Left ventricle myocardium inferior (tissue), 1 donor: ENCODE data around the gene KATNB1. TPM values are rescaled to one million over a fixed set of nuclear protein-coding genes. Genes with fewer than 3 reads are reported as not detected.

Experiments
- DNase-seq: peaks from one replicate; pipeline ENCODE4 v3.0.0-alpha.2; 2020
- H3K27ac ChIP-seq: fragments of 200-600 bp; replicated peaks from 2 replicates; pipeline ENCODE4 v1.8.0; 2021
- H3K27me3 ChIP-seq: fragments of 200-600 bp; 2 replicates; pipeline ENCODE4 v1.8.0; 2021; ENCODE audit warnings: low read depth
- H3K36me3 ChIP-seq: fragments of 200-600 bp; 2 replicates; pipeline ENCODE4 v1.8.0; 2021
- H3K4me1 ChIP-seq: fragments of 200-600 bp; 2 replicates; pipeline ENCODE4 v1.8.0; 2021
- H3K4me3 ChIP-seq: fragments of 200-600 bp; 2 replicates; pipeline ENCODE4 v1.8.0; 2021; ENCODE audit warnings: mild to moderate bottlenecking, moderate library complexity
- H3K9me3 ChIP-seq: fragments of 200-600 bp; replicated peaks from 2 replicates; pipeline ENCODE4 v1.8.0; 2021
- CTCF ChIP-seq: fragments of 200-600 bp; IDR thresholded peaks from 2 replicates; pipeline ENCODE4 v1.8.0; 2021; ENCODE audit warnings: antibody characterized with exemption, mild to moderate bottlenecking, borderline replicate concordance
- intact Hi-C: fragments of 100-400 bp; cut with micrococcal nuclease; formaldehyde crosslinking; loops from one replicate; pipeline ENCODE4 v1.11.0; 2022
- total RNA-seq: library from RNA; stranded (reverse); fragmentation: NEBNext Ultra II Directional; extraction: Animal tissue kit (Norgen Biotek cat#: 25700); gene quantifications from one replicate; pipeline ENCODE4 v1.2.1, GENCODE V29; 2021
- donor health status: DM: no; HTN: yes; CAD: no; lungs with severe emphysema.

The KATNB1 gene
- total RNA-seq, 1 donor from 2014 or later, result 11.2 TPM

DNA sequence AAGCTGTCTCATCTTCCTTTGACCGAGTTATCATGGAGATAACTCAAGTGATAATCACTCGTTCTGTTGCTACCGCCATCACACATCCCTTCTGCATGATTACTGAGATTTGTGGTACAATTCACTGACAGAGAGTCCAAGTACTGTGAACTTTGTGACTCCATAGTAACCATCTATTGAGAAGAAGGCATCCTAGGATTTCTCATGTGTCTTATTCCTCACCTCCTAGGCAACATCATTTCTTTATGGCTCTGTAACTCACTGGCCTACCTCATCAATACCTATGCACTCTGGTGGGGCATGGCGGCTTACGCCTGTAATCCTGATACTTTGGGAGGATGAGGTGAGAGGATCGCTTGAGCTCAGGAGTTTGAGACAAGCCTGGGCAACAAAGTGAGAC lies 21.5 kb upstream of the KATNB1 start:
- H3K9me3 ChIP-seq, result no peaks in the 10 kb centered on the region
- TF ChIP-seq CTCF, result no peak
- H3K36me3 ChIP-seq, result no peaks in the 10 kb centered on the region
- intact Hi-C loops, result loop anchor here (10.0 kb wide), 1 partner anchor 119 kb away; no protein-coding TSS in a partner anchor
- no peak overlapping the region for H3K4me3 ChIP-seq
- no peaks in the 10 kb centered on the region for H3K4me1 ChIP-seq
- DNase-seq, result no peak
- H3K27ac ChIP-seq, result no peak overlapping the region
- H3K27me3 ChIP-seq, result peaks cover 8% of the 10 kb centered on the region

DNA sequence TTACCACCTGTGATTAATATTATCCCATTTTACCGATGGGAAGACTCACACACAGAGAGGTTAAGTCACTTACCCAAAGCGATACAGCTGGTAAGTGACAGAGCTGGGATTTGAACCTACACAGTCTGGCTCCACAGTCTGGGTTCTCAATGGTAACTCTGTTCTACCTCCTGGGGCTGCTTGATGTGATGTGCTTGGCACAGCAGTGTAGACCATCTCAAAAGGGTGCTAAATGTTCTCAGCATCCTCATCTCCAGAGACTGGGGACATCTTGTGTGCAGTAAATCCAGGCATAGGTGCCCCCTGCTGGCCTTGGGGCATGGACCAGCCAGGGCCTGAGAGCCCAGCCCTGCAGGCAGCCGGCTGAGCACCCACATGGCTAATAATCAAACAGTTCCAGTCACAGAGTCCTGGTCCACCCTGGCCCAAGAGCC lies 15.4 kb upstream of the KATNB1 start:
- Histone ChIP-seq H3K27ac (no peak overlapping the region), H3K4me3 (no peak overlapping the region), H3K9me3 (no peaks in the 10 kb centered on the region), H3K4me1 (no peaks in the 10 kb centered on the region), H3K36me3 (no peaks in the 10 kb centered on the region), H3K27me3 (peaks cover 8% of the 10 kb centered on the region)
- DNase-seq, result no peak
- TF ChIP-seq CTCF, result peak; percentile 69
- intact Hi-C loops, result no loop called here

DNA sequence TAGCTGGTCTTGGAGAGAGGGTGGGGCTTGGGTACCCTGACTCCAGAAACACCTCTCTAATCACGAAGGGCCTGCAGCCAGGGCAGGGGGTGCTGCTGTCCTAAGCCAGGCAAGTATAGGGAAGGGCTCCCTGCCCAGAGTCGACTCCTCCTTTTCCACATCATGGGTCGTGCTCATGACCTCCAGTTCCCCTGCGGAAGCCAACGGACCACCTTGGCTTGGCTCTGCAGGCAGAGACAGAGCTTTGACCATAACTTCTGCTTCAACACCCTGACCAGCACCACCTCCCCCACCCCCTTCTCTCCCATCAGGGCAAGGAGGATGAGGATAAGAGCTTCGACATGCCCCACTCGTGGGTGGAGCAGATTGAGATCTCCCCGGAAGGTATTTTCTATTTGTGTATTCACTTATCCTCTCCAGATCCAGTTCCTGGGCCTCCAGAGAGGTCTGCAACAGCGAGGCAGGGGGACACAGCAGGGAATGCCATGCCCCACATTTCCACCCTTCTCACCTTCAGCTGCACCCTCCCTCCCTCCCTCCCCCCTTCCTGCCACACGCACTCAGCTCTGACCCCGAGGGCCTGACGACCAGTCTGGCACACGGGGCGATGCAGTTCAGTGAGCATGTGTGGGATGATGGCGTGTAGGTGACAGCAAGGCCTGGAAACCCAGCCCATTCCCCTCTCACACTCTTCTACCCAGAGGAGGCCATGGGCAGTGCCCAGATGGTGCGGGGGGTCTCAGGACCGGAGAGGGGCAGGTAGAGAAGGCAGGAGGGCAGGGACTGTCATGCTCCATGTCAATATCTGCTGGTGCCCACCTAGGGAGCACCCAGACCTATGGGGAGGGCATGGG lies 14.0 kb upstream of the KATNB1 start:
- TF ChIP-seq CTCF, result no peak
- Histone ChIP-seq H3K27ac (no peak overlapping the region), H3K36me3 (no peaks in the 10 kb centered on the region), H3K4me1 (no peaks in the 10 kb centered on the region), H3K4me3 (no peak overlapping the region), H3K9me3 (no peaks in the 10 kb centered on the region), H3K27me3 (peaks cover 6% of the 10 kb centered on the region)
- no peak for DNase-seq
- intact Hi-C loops, result no loop called here

- Histone ChIP-seq H3K27me3 (peaks cover 4% of the 10 kb centered on the region), H3K27ac (no peak overlapping the region), H3K4me3 (no peak overlapping the region), H3K36me3 (no peaks in the 10 kb centered on the region), H3K4me1 (no peaks in the 10 kb centered on the region), H3K9me3 (no peaks in the 10 kb centered on the region)
- no peak for DNase-seq
- intact Hi-C loops, result no loop called here
- no peak for TF ChIP-seq CTCF
Measured at GRCh38 chr16:57722210-57722499, 13.4 kb upstream of the KATNB1 start.

- no peak for TF ChIP-seq CTCF
- H3K9me3 ChIP-seq, result no peaks in the 10 kb centered on the region
- no peak overlapping the region for H3K4me3 ChIP-seq
- no peak for DNase-seq
- H3K36me3 ChIP-seq, result no peaks in the 10 kb centered on the region
- H3K4me1 ChIP-seq, result no peaks in the 10 kb centered on the region
- no peak overlapping the region for H3K27ac ChIP-seq
- peaks cover 4% of the 10 kb centered on the region for H3K27me3 ChIP-seq
- intact Hi-C loops, result no loop called here
Measured at GRCh38 chr16:57722651-57723050, 12.9 kb upstream of the KATNB1 start.
